HG02623 (cell line): ENCODE measurements around the gene FAM219A.
"Not testable (repeated sequence)": the region's sequence is repeated elsewhere in the genome, so short reads cannot be mapped to it uniquely, and the experiment has no call there.

Experiments
- ATAC-seq: cut with Tn5 transposase; IDR thresholded peaks from one replicate; pipeline ENCODE4 v1.9.1; 2021; ENCODE audit warnings: moderate library complexity; ENCODE audit not compliant: unreplicated experiment

Gene FAM219A

GRCh38 chr9:34446951-34447350 is 11.4 kb downstream of the FAM219A start:
- ATAC-seq = no peak

DNA sequence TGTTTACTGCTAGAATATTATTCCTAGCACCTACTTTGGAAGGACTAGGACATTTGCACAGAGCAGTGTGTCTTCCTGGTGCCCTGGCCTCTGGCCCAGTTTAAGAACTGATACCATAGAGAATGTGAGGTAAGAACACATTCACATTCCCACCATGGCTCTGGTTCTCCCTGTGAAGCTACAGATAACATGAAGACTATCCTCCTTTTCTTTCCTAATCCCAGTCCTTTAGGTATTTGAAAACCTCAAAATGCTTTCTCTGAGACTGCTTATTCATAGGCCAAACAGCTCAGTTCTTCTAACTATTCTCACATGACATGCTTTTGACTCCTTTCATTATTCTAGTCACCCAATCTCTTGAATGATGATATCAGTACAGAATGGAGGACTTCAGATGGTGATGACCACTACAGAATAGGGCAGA is 11.9 kb downstream of the FAM219A start:
- no peak for ATAC-seq

DNA sequence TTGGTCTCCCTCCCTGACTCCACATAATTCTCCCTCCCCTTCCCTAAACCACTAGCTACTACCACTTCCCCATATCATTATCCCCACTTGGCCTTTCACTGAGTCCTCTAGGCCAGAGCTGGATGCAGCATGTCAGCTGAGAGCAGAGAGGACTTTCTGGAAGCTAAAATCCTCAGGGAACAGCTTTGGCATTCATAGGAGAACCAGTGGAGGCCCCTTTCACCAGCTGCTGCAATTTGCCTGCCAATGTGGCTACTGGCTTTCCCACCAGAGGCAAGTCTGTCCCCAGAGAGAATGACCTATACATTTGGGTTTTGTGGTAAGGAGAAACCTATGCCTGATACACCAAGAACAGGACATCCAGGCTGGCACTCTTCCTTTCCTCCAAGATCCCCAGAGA is 14.4 kb downstream of the FAM219A start:
- ATAC-seq = no peak

DNA sequence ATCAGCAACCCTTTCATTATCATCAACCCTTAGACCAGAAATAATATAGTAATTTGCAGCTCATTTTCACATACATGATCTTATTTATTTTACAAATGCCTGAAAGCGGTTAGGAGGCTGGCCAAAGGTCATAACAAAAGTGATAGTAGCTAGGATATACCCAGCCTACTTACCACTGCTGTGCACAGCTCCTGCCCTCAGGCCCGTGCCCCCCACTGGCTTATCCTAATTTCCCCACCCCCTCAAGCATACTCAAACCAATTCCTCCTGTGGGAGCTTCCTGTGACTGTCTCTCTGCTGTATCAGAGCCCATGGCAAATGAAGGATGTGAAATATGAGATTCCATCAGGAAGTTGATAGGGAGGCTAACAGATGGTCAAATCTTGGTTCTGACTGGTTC is 14.8 kb downstream of the FAM219A start:
- ATAC-seq = no peak

DNA sequence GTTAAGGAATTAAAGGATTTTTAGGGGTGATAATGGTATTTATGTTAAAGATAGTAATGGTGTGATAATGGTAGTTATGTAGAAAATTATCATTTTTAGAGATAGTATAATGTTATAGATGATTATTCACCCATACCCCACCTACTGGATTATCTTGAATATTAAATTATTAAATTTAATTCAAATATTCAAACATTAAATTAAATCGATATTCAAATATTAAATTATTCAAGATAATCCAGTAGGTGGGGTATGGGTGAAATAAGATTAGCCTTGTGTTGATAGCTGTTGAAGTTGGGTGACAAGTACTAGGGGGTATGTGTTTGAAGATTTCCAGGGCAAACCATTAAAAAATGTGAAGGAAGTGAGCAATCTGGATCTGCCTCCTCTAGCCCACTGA is 15.6 kb downstream of the FAM219A start:
- ATAC-seq = no peak

DNA sequence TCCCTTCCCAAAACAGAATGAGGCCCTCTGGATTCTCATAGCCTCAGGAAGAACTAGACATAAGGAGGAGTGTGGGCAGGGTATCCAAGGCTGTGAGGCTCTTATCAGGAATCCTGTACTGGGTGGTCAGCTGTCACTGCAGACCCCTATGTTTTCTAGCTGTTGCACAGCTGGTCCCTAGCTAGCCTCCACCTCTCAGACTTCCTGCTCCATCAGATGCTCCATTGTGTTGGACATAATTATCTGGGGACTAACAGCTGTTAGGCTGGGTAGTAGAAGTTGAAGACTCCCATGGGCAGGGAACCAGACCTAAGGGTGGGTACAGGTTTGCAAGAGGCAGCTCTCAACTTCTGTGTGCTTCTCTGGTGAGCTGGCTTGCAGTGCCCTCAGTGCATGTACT is 18.4 kb downstream of the FAM219A start:
- no peak for ATAC-seq

- not testable (repeated sequence) for ATAC-seq
Observed at GRCh38 chr9:34438465-34438864, 19.9 kb downstream of the FAM219A start.

- not testable (repeated sequence) for ATAC-seq
Observed at GRCh38 chr9:34437926-34438307, 20.5 kb downstream of the FAM219A start.

- no peak for ATAC-seq
Observed at GRCh38 chr9:34437006-34437925, 21.1 kb downstream of the FAM219A start.

DNA sequence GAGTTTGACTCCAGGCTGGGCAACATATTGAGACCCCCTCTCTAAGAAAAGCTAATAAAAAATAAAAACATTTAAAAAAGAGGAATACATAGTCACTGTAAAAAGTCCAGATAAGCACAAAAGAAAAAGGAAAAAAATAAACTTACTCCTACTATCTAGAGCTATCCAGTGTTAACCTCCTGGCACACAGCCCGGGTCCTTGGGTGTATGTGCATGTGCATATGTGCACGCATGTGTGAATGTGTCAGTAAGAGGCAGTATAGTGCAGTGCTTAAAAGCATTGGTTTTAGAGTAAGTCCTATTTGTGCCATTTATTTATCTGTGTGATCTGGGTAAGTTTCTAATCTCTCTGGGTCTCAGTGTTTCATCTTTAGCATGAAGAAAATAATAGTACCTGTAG is 26.7 kb downstream of the FAM219A start:
- ATAC-seq = no peak

GRCh38 chr9:34430843-34431437 is 27.4 kb downstream of the FAM219A start:
- no peak for ATAC-seq

DNA sequence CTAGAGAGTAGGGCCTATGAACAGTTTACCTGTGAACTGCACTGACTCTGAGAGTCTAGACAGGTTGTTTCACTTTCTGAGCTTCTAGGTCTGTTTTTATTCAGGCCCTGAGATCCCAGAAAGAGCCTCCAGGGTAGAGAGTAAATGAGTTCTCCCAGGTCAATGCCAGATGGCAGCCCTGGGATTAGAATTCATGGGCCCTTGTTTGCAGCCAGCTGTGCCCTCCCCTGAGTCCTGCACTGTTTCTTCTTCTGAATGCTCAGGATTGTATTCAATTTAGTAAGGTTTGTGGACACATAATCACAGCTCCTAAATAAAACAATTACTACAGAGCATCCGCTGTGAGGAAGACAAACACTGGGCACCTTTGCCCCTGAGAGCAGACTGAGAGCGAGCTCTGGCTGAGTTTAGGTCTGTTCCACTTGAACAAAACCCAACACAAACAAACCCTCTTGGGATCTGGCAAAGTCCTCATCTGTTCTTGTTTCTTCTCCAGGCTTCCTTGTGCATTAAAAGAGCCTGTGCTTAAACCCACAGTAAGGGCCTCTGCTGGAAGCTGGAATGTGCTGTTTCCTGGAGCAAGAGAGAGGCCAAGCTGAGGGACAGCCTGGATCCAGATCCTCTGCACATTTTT is 29.9 kb downstream of the FAM219A start:
- ATAC-seq = no peak

GRCh38 chr9:34426347-34427074 is 31.9 kb downstream of the FAM219A start:
- no peak for ATAC-seq

GRCh38 chr9:34419716-34420504 is 38.5 kb downstream of the FAM219A start:
- no peak for ATAC-seq

DNA sequence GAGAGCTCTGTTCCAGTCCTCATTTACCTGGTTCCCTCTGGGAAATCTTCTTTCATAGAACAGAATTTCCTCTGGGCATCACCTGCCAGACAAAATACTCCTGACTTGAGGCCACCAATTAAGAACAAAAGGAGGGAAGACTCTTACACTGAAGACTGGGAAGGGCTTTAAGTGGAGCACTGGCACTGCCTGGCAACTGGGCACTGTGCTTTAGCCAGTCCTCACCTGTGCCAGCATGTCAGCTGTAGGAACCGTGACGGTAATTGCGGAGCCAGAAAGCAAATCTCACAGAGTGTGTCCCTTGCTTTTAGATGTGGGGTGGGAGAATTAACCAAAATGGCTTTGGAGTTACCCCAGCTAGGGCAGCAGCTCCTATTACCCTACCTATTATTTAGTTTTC is 40.6 kb downstream of the FAM219A start:
- ATAC-seq = no peak

DNA sequence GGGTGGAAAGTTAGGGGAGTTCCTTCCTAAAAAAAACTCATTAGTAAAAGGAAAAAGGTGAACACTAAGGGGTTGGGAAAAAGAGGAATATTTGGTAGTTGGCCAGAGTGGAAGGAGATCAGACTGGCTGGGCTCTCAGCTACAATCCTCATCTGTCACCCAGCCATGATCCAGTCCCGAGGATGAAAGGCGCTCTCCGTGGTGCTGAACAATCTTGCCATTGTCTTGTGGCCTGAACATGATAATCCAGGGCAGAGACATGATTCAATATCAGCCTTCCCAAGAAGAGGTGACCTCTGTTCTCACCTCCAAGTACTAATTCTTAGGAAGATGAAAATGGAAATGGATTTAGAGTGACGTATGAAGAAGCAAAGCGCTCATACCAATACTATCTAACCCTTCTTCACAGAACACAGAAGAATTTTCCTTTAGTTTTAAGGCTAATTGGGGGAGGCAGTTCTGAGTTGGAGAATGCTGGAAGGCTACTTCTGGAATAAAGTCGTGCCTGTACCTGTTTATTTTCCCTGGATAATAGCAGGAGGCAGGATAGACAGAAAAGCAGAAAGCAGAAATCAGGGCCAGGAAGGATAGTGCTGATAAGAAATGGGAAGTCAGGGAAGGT is 45.0 kb downstream of the FAM219A start:
- no peak for ATAC-seq

DNA sequence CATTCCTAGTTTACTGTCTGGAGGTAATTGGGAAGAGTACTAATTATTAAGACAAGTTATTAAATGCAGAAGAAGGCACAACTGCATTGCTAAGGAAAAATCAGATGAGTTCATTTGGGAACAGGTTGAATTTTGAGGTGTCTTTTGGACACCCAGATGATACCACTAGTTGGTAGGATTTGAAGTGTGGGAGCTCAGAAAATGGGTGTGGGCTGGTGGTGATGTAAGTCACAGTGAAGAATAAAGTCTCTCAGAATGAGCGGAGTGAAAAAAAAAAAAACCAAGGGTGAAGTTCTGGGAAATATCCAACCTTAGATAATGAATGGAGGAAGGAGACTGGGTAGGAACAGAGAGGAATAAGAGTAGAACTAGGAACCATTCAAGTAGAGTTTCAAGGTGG is 46.0 kb downstream of the FAM219A start:
- no peak for ATAC-seq

DNA sequence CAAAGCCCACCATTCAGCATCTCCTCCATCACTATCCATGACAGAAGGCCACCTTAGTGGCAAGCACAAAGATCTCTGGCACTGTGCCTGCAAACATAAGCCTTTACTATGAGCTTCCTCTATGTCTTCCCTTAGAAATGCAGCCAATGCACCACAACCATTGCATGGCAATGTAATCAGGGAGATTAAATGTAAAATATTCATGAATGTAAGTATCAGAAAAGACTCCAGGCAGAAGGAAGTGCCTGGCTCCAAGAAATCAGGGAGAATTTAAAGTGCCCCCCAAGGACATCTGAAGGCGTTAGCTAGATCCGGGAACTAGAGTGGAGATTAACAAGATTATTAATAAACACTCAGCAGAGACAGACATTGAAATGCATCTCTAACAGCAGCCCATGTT is 49.2 kb downstream of the FAM219A start:
- ATAC-seq = no peak

- no peak for ATAC-seq
Observed at GRCh38 chr9:34408173-34408572, 50.2 kb downstream of the FAM219A start.

DNA sequence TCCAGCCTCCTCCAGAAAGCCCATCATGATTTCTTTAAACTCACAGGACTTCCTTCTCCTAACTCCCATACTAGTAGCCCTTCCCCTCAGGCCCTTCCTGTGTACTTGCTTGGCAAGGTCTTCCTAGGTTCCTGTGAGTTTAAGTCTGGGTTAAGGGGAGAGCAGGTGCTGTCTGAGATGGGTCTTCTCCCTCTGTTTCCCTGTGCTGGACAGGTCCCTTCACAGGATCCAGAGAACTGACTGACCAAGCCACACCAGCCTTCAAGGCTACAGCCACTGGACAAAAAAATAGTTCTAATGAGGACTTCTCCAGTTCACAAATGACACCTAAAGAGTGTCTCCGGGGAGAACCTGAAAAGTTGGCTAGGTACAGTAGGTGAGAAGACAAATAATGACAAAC is 52.2 kb downstream of the FAM219A start:
- ATAC-seq = no peak
